SK-N-DZ (cell line): ENCODE results near the gene RNF10.
"Not testable (repeated sequence)": the region's sequence is repeated elsewhere in the genome, so short reads cannot be mapped to it uniquely, and the experiment has no call there.

ENCODE experiments used
- DNase-seq: peaks from one replicate; pipeline ENCODE4 v3.0.0-alpha.2; 2015; ENCODE audit warnings: low spot score

RNF10 gene

GRCh38 chr12:120528861-120529525, 5.2 kb upstream of the RNF10 start, which contains the start of gene COQ5:
Gene COQ5 (minus strand): TSS chr12:120529158. CDS start chr12:120529141, 17 bp downstream.
- DNase-seq, result peak; percentile 91

- peak; percentile 29 for DNase-seq
Measured at GRCh38 chr12:120529641-120530417, 4.3 kb upstream of the RNF10 start.

- not testable (repeated sequence) for DNase-seq
Measured at GRCh38 chr12:120530418-120530761, 3.8 kb upstream of the RNF10 start.

- DNase-seq, result no peak
Measured at GRCh38 chr12:120532701-120533238, 1.4 kb upstream of the RNF10 start.

- peak; percentile 42 for DNase-seq
Measured at GRCh38 chr12:120534703-120535655, 823 bp downstream of the RNF10 start.

- no peak for DNase-seq
Measured at GRCh38 chr12:120536064-120536791, 2.1 kb downstream of the RNF10 start.

GRCh38 chr12:120537856-120538220, 3.7 kb downstream of the RNF10 start:
- no peak for DNase-seq

- DNase-seq, result no peak
Measured at GRCh38 chr12:120538281-120539156, 4.4 kb downstream of the RNF10 start.

- no peak for DNase-seq
Measured at GRCh38 chr12:120539303-120539702, 5.1 kb downstream of the RNF10 start.

GRCh38 chr12:120540445-120540844, 6.3 kb downstream of the RNF10 start:
- DNase-seq, result no peak

GRCh38 chr12:120542166-120542565, 8.0 kb downstream of the RNF10 start:
- no peak for DNase-seq

- no peak for DNase-seq
Measured at GRCh38 chr12:120544691-120545090, 10.5 kb downstream of the RNF10 start.

- no peak for DNase-seq
Measured at GRCh38 chr12:120546050-120546386, 11.9 kb downstream of the RNF10 start.

- no peak for DNase-seq
Measured at GRCh38 chr12:120554678-120555077, 20.5 kb downstream of the RNF10 start.

GRCh38 chr12:120557589-120557988, 23.4 kb downstream of the RNF10 start:
- no peak for DNase-seq

GRCh38 chr12:120562906-120563305, 28.8 kb downstream of the RNF10 start:
- DNase-seq, result no peak

GRCh38 chr12:120563495-120563894, 29.3 kb downstream of the RNF10 start:
- DNase-seq, result no peak

GRCh38 chr12:120571299-120571698, 37.1 kb downstream of the RNF10 start:
- no peak for DNase-seq

- no peak for DNase-seq
Measured at GRCh38 chr12:120573560-120573959, 39.4 kb downstream of the RNF10 start.

- no peak for DNase-seq
Measured at GRCh38 chr12:120574106-120574505, 40.0 kb downstream of the RNF10 start.
